Mononuclear cell (primary cell): ENCODE data around the gene GBF1. TPM values are rescaled to one million over a fixed set of nuclear protein-coding genes. Genes with fewer than 3 reads are reported as not detected.

Experiments
- H3K27me3 ChIP-seq: 2 replicates; pipeline ENCODE4 v1.6.0; 2011; ENCODE audit warnings: low read length, control low read depth; ENCODE audit not compliant: insufficient read depth
- H3K4me1 ChIP-seq: 2 replicates; pipeline ENCODE4 v1.5.1; 2011; ENCODE audit warnings: mild to moderate bottlenecking, low read length, control low read depth; ENCODE audit not compliant: insufficient read depth
- H3K4me3 ChIP-seq: 2 replicates; pipeline ENCODE4 v1.5.1; 2011; ENCODE audit warnings: mild to moderate bottlenecking, low read length, moderate library complexity
- H3K9me3 ChIP-seq: 2 replicates; pipeline ENCODE4 v1.5.1; 2011; ENCODE audit warnings: low read depth, mild to moderate bottlenecking, control low read depth, low read length
- total RNA-seq: library from RNA; depleted of rRNA; stranded (reverse); fragments of >200 nt; gene quantifications from one replicate; pipeline ENCODE4 v1.2.3, GENCODE V29; 2012

The GBF1 gene
- total RNA-seq, 1 donor = 16.7 TPM

- H3K4me1 ChIP-seq = no peaks in the 10 kb centered on the region
- no peak overlapping the region for H3K4me3 ChIP-seq
- no peaks in the 10 kb centered on the region for H3K27me3 ChIP-seq
Observed at GRCh38 chr10:102358712-102359382, 113.5 kb downstream of the GBF1 start.

DNA sequence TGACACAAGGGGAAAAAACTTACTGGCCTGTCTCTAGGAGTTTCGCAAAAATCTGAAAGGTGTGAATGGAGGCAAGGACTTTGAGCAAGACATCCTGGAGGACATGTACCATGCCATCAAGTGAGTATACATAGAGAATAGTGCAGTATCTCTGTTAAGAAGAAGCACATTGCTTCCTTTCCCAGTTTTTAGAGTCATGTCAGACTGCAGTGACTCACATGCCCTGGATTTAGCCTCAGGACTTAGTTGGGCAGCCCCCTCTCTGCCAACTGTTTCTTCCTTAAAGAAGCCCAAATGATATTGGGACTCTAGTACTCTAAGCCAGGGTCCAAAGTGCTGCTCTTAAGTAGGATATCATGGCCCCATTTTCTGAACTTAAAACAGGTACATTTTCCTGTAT is 122.1 kb downstream of the GBF1 start:
- H3K9me3 ChIP-seq = no peaks in the 10 kb centered on the region
- H3K4me1 ChIP-seq = no peaks in the 10 kb centered on the region
- no peaks in the 10 kb centered on the region for H3K27me3 ChIP-seq
- no peak overlapping the region for H3K4me3 ChIP-seq

More at GRCh38 chr10:102358712-102359382, 113.5 kb downstream of the GBF1 start:
- H3K9me3 ChIP-seq = no peaks in the 10 kb centered on the region

- Histone ChIP-seq H3K9me3 (no peaks in the 10 kb centered on the region), H3K4me1 (no peaks in the 10 kb centered on the region), H3K4me3 (no peak overlapping the region), H3K27me3 (no peaks in the 10 kb centered on the region)
Observed at GRCh38 chr10:102368077-102368476, 122.7 kb downstream of the GBF1 start.

- H3K4me1 ChIP-seq = no peaks in the 10 kb centered on the region
- H3K9me3 ChIP-seq = no peaks in the 10 kb centered on the region
- H3K4me3 ChIP-seq = no peak overlapping the region
- no peaks in the 10 kb centered on the region for H3K27me3 ChIP-seq
Observed at GRCh38 chr10:102371295-102371694, 126.0 kb downstream of the GBF1 start.

DNA sequence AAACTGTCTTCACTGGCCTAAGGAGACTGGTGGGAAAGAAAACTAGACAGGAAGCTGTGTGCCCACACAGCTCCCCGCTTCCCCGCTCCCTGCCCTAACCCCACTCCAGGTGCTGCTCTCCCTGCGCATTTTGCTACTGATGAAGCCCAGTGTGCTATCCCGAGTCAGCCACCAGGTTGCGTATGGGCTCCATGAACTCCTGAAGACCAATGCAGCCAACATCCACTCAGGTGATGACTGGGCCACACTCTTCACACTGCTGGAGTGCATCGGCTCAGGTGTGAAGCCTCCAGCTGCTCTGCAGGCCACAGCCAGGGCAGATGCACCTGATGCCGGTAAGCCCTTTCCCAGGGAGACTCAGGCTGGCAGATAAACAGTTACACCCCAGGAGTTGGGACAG is 129.9 kb downstream of the GBF1 start:
- no peaks in the 10 kb centered on the region for H3K4me1 ChIP-seq
- H3K4me3 ChIP-seq = no peak overlapping the region
- no peaks in the 10 kb centered on the region for H3K9me3 ChIP-seq
- H3K27me3 ChIP-seq = no peaks in the 10 kb centered on the region

- no peaks in the 10 kb centered on the region for H3K4me1 ChIP-seq
- no peaks in the 10 kb centered on the region for H3K9me3 ChIP-seq
- H3K27me3 ChIP-seq = no peaks in the 10 kb centered on the region
- H3K4me3 ChIP-seq = no peak overlapping the region
Observed at GRCh38 chr10:102375867-102376266, 130.5 kb downstream of the GBF1 start.

DNA sequence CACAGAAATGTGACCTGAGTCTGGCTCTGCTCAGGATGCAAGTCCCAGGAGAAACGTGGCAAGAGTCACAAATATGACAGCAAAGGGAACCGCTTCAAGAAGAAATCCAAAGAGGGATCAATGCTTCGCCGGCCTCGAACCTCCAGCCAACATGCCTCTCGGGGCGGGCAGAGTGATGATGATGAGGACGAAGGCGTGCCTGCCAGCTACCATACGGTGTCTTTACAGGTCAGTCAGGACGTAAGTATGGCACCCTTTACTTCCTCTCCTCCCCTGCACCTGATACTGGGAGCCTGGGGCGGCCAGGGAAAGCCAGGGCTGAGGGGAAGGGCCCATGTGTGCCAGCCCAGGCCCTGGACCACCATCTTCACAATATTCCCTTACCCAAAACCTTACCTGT is 131.6 kb downstream of the GBF1 start:
- Histone ChIP-seq H3K27me3 (no peaks in the 10 kb centered on the region), H3K4me3 (no peak overlapping the region), H3K9me3 (no peaks in the 10 kb centered on the region), H3K4me1 (no peaks in the 10 kb centered on the region)

DNA sequence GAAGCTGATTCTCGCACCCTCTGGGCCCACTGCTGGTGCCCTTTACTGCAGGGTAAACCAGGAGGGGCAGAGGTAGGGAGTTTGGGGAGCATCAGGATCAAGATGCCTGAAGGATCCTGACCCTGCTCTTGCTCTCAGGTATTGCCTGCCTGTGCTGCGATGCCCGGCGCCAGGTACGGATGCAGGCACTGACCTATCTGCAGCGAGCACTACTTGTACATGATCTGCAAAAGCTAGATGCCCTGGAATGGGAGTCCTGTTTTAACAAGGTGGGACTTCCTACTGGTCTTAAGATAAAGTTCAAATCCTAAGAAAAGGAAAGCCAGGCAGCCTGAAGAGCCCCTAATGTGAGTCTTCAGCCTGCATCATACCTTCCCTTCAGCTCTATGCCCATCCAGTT is 134.1 kb downstream of the GBF1 start:
- no peaks in the 10 kb centered on the region for H3K27me3 ChIP-seq
- no peaks in the 10 kb centered on the region for H3K4me1 ChIP-seq
- no peaks in the 10 kb centered on the region for H3K9me3 ChIP-seq

GRCh38 chr10:102381983-102382382 is 136.7 kb downstream of the GBF1 start:
- no peaks in the 10 kb centered on the region for H3K9me3 ChIP-seq
- H3K4me1 ChIP-seq = peaks cover 10% of the 10 kb centered on the region
- H3K4me3 ChIP-seq = no peak overlapping the region
- H3K27me3 ChIP-seq = no peaks in the 10 kb centered on the region

More for the DNA sequence above, 134.1 kb downstream of the GBF1 start:
- H3K4me3 ChIP-seq = no peak overlapping the region

- no peaks in the 10 kb centered on the region for H3K9me3 ChIP-seq
- peaks cover 10% of the 10 kb centered on the region for H3K4me1 ChIP-seq
- no peaks in the 10 kb centered on the region for H3K27me3 ChIP-seq
- no peak overlapping the region for H3K4me3 ChIP-seq
Observed at GRCh38 chr10:102382871-102383270, 137.5 kb downstream of the GBF1 start.

GRCh38 chr10:102384053-102384452 is 138.7 kb downstream of the GBF1 start:
- no peaks in the 10 kb centered on the region for H3K27me3 ChIP-seq
- H3K4me1 ChIP-seq = peaks cover 10% of the 10 kb centered on the region
- H3K9me3 ChIP-seq = no peaks in the 10 kb centered on the region
- no peak overlapping the region for H3K4me3 ChIP-seq

DNA sequence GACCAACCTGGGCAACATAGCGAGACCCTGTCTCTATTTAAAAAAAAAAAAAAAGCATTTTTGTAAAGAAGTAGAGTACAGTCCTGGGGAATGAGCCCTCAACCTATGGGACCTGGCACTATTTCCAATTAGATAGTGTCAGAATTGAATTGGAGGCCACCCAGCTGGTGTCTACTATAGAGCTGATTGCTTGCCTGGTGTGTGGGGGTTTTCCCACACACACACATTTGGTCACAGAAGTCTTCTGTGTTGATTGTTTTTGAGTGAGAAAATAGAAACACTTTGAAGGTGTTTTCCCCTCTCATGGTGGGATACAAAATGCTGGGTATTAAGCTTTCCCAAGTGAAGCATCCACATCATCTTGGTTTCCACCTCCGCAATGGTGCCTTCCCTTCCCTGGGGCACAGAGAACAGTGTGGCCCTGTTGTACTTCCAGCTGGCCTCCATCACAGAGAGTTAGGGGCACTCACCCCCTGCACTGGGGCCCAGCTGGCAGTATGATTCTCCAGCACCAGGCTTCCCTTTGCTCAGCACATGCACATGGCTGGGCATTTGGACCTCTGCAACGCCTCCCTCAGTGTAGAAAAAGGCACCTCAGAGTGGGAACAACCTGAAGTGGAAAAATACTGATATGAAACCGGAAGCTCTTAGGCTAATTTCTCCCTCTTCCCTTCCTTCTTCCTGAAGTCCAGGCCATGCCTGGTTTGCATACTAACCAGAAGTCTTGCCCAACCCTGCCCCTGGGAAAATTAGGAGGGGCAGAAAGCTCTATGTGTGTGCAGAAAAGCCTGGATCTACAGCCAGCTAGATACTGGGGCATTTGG is 139.5 kb downstream of the GBF1 start:
- Histone ChIP-seq H3K4me3 (no peak overlapping the region), H3K9me3 (no peaks in the 10 kb centered on the region), H3K4me1 (peaks cover 10% of the 10 kb centered on the region), H3K27me3 (no peaks in the 10 kb centered on the region)

DNA sequence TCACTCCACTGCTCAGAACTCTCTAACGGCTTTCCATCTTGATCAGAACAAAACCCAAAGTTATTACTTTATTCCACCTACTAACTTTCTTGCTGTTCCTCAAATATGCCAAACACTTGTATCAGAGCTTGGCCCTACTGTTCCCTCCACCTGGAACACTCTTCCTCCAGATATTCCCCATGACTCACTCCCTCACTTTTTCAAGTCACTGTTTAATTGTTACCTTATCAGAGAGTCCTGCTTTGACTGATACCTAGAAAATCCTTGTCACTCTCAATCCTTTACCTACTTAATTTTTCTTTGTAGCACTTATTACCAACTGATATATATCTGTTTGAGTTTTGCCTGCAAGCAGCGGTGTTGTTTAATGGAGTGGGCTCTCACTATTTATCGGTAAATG is 144.6 kb downstream of the GBF1 start:
- Histone ChIP-seq H3K27me3 (no peaks in the 10 kb centered on the region), H3K4me3 (no peak overlapping the region), H3K4me1 (peaks cover 18% of the 10 kb centered on the region), H3K9me3 (no peaks in the 10 kb centered on the region)

- peaks cover 25% of the 10 kb centered on the region for H3K4me1 ChIP-seq
- H3K27me3 ChIP-seq = no peaks in the 10 kb centered on the region
- H3K4me3 ChIP-seq = no peak overlapping the region
- H3K9me3 ChIP-seq = no peaks in the 10 kb centered on the region
Observed at GRCh38 chr10:102392306-102392705, 147.0 kb downstream of the GBF1 start.

DNA sequence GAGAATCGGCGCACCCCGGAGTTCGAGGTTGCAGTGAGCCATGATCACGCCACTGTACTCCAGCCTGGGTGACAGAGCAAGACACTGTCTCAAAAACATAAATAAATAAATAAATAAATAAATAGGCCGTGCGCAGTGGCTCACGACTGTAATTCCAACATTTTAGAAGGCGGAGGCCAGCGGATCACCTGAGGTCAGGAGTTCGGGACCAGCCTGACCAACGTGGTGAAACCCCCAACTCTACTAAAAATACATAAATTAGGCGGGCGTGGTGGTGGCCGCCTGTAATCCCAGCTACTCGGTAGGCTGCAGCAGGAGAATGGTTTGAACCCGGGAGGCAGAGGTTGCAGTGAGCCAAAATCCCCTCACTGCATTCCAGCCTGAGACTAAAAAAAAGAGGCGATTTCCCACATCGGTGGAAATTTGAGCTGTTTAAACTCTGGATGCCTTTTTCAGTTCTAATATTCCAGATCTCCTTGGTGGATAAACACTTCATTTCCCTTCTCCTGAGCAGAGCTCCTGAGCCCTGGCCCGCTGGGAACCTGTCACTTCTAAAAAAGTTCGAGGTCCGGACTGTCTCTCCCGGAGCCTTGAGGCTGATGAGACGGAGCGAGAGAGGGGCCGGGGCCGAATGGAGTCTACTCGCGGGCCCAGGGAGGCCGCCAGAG is 148.2 kb downstream of the GBF1 start:
- H3K4me1 ChIP-seq = peaks cover 33% of the 10 kb centered on the region
- H3K27me3 ChIP-seq = no peaks in the 10 kb centered on the region
- no peaks in the 10 kb centered on the region for H3K9me3 ChIP-seq
- peak overlapping the region; percentile 88 for H3K4me3 ChIP-seq
